ENCODE measurements around the gene UXS1. TPM values are rescaled to one million over a fixed set of nuclear protein-coding genes. Genes with fewer than 3 reads are reported as not detected.

Gene UXS1
- total and polyA plus RNA-seq, 2 of the 8 experiments (the other 6 are each of a cell fraction or from before 2014, with no cell fraction given): 44.5 to 63.4 TPM

- peaks cover 4% of the 10 kb centered on the region for H3K79me1 ChIP-seq (ENCODE audit: low read depth, low read length)
- H2AK5ac ChIP-seq (ENCODE audit: low read depth, low read length): no peak overlapping the region
- no peaks in the 10 kb centered on the region for H3K9me3 ChIP-seq (ENCODE audit: insufficient read depth in 2 of 2, low read depth in 1 of 2, low read length in 1 of 2)
- H4K8ac ChIP-seq (ENCODE audit: extremely low read depth, insufficient read depth, low read length): 0 out of 2 replicates have a peak overlapping the region, but pooled peaks have one; percentile 53
- no peak overlapping the region for H2BK20ac ChIP-seq (ENCODE audit: low read length)
- H3K4me2 ChIP-seq (ENCODE audit: insufficient read depth in 1 of 2, low read depth in 2 of 2, low read length in 2 of 2): no peak overlapping the region
- no peak overlapping the region for H3K14ac ChIP-seq (ENCODE audit: insufficient read length)
- H4K20me1 ChIP-seq (replicated peaks in 1 of 2; ENCODE audit: control insufficient read depth in 1 of 2, insufficient read depth in 2 of 2, low read length in 2 of 2): peaks cover 5 to 14% of the 10 kb centered on the region in 2 experiments
- DNase-seq (ENCODE audit: low read depth in 1 of 2, low spot score in 2 of 2) (no peak), FAIRE-seq (no peak)
- no peaks in the 10 kb centered on the region for H3K27me3 ChIP-seq (replicated peaks in 1 of 4; ENCODE audit: control insufficient read depth in 3 of 4, extremely low read depth in 1 of 4, insufficient read depth in 3 of 4, low read length in 3 of 4)
- peaks cover 3 to 13% (median 9%) of the 10 kb centered on the region in 4 experiments for H3K4me1 ChIP-seq (replicated peaks in 1 of 4; ENCODE audit: control insufficient read depth in 3 of 4, insufficient read depth in 4 of 4, low read length in 3 of 4)
- H3K79me2 ChIP-seq (ENCODE audit: control insufficient read depth in 1 of 2, insufficient read depth in 2 of 2, low read length in 2 of 2): peaks cover 0 to 9% of the 10 kb centered on the region in 2 experiments; a peak in 1 of 4 replicates
- ChIA-PET CTCF (ENCODE audit: partially characterized antibody) (interaction anchor here (1.8 kb wide), 1 partner anchor 10 kb away, joined by 11 read pairs; no protein-coding TSS in a partner anchor), POLR2A (ENCODE audit: partially characterized antibody) (no interaction called here)
- H4K91ac ChIP-seq (replicated peaks; ENCODE audit: insufficient read length, low read length): no peak overlapping the region
- H3K36me3 ChIP-seq (ENCODE audit: control insufficient read depth in 2 of 4, insufficient read depth in 4 of 4, low read length in 3 of 4): peaks cover 3 to 18% (median 13%) of the 10 kb centered on the region in 4 experiments; a peak in 7 of 8 replicates
- H3K4me3 ChIP-seq (ENCODE audit: extremely low read depth in 1 of 4, insufficient read depth in 2 of 4, low read depth in 3 of 4, low read length in 4 of 4): no peak overlapping the region
- no peak overlapping the region for H3K56ac ChIP-seq (replicated peaks; ENCODE audit: insufficient read length, low read depth, low read length)
- 78% methylated on average over 2 of the region's 2 CpGs; no CpG with 5 or more reads in 1 of the 2 experiments for WGBS, 2 experiments (ENCODE audit: extremely low coverage in 1 of 2, insufficient coverage in 1 of 2, insufficient read length in 1 of 2, insufficient replicate concordance in 2 of 2, low coverage in 1 of 2, low lambda C conversion rate in 2 of 2, missing lambda C conversion rate in 1 of 2)
- H4K5ac ChIP-seq (ENCODE audit: insufficient read length, low read depth, low read length): no peak overlapping the region
- no peak overlapping the region for H2AFZ ChIP-seq (ENCODE audit: low read length)
- no peak overlapping the region for H3K18ac ChIP-seq (ENCODE audit: extremely low read depth, low read length)
- no peaks in the 10 kb centered on the region for H3K23me2 ChIP-seq (ENCODE audit: low read depth, low read length)
- H3K4ac ChIP-seq (replicated peaks; ENCODE audit: insufficient read length, low read depth, low read length): no peak overlapping the region
- H2BK5ac ChIP-seq (ENCODE audit: low read depth, low read length): no peak overlapping the region; the same call in 1 of the 2 replicates
- H2BK120ac ChIP-seq (replicated peaks; ENCODE audit: low read depth, low read length): no peak overlapping the region
- H3K9ac ChIP-seq (replicated peaks in 1 of 4; ENCODE audit: extremely low read depth in 1 of 4, low read depth in 3 of 4, low read length in 3 of 4): no peak overlapping the region
- H3K23ac ChIP-seq (ENCODE audit: insufficient read length): no peak overlapping the region
- H3K27ac ChIP-seq (ENCODE audit: low read depth, low read length): 0 out of 2 replicates have a peak overlapping the region, but pooled peaks have one; percentile 38
- no peak overlapping the region for H2BK15ac ChIP-seq (ENCODE audit: low read length)
- H2BK12ac ChIP-seq (ENCODE audit: low read depth, low read length): no peak overlapping the region
- no peak for TF ChIP-seq RNF2 (IDR thresholded peaks at IDR 0.05; ENCODE audit: borderline replicate concordance, low read depth, low read length, missing control alignments, poor library complexity, severe bottlenecking)
- TF ChIP-seq JUN (IDR thresholded peaks at IDR 0.05; ENCODE audit: low read depth, low read length): no peak
- TF ChIP-seq RBBP5 (IDR thresholded peaks at IDR 0.05; ENCODE audit: borderline replicate concordance, low read depth, low read length): no peak
- no peak for TF ChIP-seq FOSL1 (IDR thresholded peaks at IDR 0.05; ENCODE audit: insufficient read depth, low read depth, low read length)
- no peak for TF ChIP-seq POLR2AphosphoS5 (IDR thresholded peaks at IDR 0.05; ENCODE audit: low read depth, low read length)
- TF ChIP-seq SP1 (IDR thresholded peaks at IDR 0.05; ENCODE audit: low read depth, low read length): no peak
- TF ChIP-seq SIX5 (IDR thresholded peaks at IDR 0.05; ENCODE audit: low read depth, low read length): no peak
- TF ChIP-seq BRCA1 (IDR thresholded peaks at IDR 0.05; ENCODE audit: low read depth, low read length): no peak
- TF ChIP-seq TAF7 (optimal IDR thresholded peaks at IDR 0.05; ENCODE audit: borderline replicate concordance, low read depth, low read length): no peak
- no peak for TF ChIP-seq SIRT6 (IDR thresholded peaks at IDR 0.05; ENCODE audit: low read length)
- TF ChIP-seq ZNF274 (IDR thresholded peaks at IDR 0.05; ENCODE audit: borderline replicate concordance, extremely low read depth, low read length): no peak
- TF ChIP-seq NRF1 (IDR thresholded peaks at IDR 0.05; ENCODE audit: low read depth, low read length): no peak
- TF ChIP-seq NANOG (IDR thresholded peaks at IDR 0.05; ENCODE audit: insufficient read depth, low read depth, low read length, poor library complexity, severe bottlenecking): no peak
- no peak for TF ChIP-seq GTF2F1 (IDR thresholded peaks at IDR 0.05; ENCODE audit: borderline replicate concordance, low read depth, low read length)
Observed at GRCh38 chr2:106115250-106115649, 78.9 kb downstream of the UXS1 start.

All from H1 (cell line).